H1 (cell line): ENCODE results near the gene ADIPOQ. TPM values are rescaled to one million over a fixed set of nuclear protein-coding genes. Genes with fewer than 3 reads are reported as not detected.

ENCODE experiments used
- CTCF ChIA-PET: fragments of 300-600 bp; sonication (Branson Sonifier 250); formaldehyde crosslinking; loops from one replicate; lab custom pipeline; 2021; ENCODE audit not compliant: partially characterized antibody; lab: Charles Lee
- POLR2A ChIA-PET: fragments of 300-600 bp; sonication (Branson Sonifier 250); formaldehyde crosslinking; loops from one replicate; lab custom pipeline; 2021; ENCODE audit warnings: inconsistent platforms; ENCODE audit not compliant: partially characterized antibody; lab: Charles Lee
- DNase-seq, 2 experiments: peaks; one replicate each; pipeline versions ENCODE4 v3.0.0 to v3.0.0-alpha.2; 2010 to 2022; ENCODE audit warnings: low spot score in 2 of 2, low read depth in 1 of 2, mixed read lengths in 1 of 2
- FAIRE-seq: peaks from 2 replicates; lab custom pipeline; 2011; peaks lifted over from hg19 to GRCh38; lab: Jason Lieb, UNC
- H2AFZ ChIP-seq: 2 replicates; pipeline ENCODE4 v1.8.1; 2012; ENCODE audit warnings: low read length, inconsistent platforms
- H2AK5ac ChIP-seq: 2 replicates; pipeline ENCODE4 v1.6.1; 2013; ENCODE audit warnings: low read depth, low read length
- H2BK120ac ChIP-seq: replicated peaks from 2 replicates; pipeline ENCODE3; 2013; ENCODE audit warnings: low read depth, low read length, inconsistent platforms
- H2BK12ac ChIP-seq: 2 replicates; pipeline ENCODE4 v1.6.1; 2013; ENCODE audit warnings: low read depth, low read length
- H2BK15ac ChIP-seq: 2 replicates; pipeline ENCODE4 v1.6.1; 2013; ENCODE audit warnings: low read length
- H2BK20ac ChIP-seq: 2 replicates; pipeline ENCODE4 v1.6.1; 2013; ENCODE audit warnings: low read length
- H2BK5ac ChIP-seq: 2 replicates; pipeline ENCODE4 v1.6.1; 2013; ENCODE audit warnings: low read depth, low read length
- H3K14ac ChIP-seq: 2 replicates; pipeline ENCODE4 v1.6.1; 2013; ENCODE audit warnings: inconsistent platforms; ENCODE audit not compliant: insufficient read length
- H3K18ac ChIP-seq: 2 replicates; pipeline ENCODE4 v1.6.1; 2013; ENCODE audit warnings: low read length; ENCODE audit errors: extremely low read depth
- H3K23ac ChIP-seq: 2 replicates; pipeline ENCODE4 v1.6.1; 2013; ENCODE audit warnings: inconsistent platforms; ENCODE audit not compliant: insufficient read length
- H3K23me2 ChIP-seq: 2 replicates; pipeline ENCODE4 v1.6.1; 2013; ENCODE audit warnings: low read depth, low read length
- H3K27ac ChIP-seq: 2 replicates; pipeline ENCODE4 v1.6.1; 2011; ENCODE audit warnings: low read depth, low read length, inconsistent platforms
- H3K27me3 ChIP-seq, 4 experiments: replicated peaks in 1 of 4; 1 replicate in 1 of 4; 2 replicates in 3 of 4; pipeline versions ENCODE4 v1.6.1 to v1.8.1; 2011 to 2013; ENCODE audit warnings: low read length in 3 of 4, mild to moderate bottlenecking in 3 of 4, inconsistent platforms in 2 of 4, mixed read lengths in 2 of 4, moderate library complexity in 1 of 4; ENCODE audit not compliant: control insufficient read depth in 3 of 4, insufficient read depth in 3 of 4; ENCODE audit errors: extremely low read depth in 1 of 4
- H3K36me3 ChIP-seq, 4 experiments: 2 replicates each; pipeline versions ENCODE4 v1.6.1 to v1.8.1; 2011 to 2013; ENCODE audit warnings: mild to moderate bottlenecking in 4 of 4, low read length in 3 of 4, moderate library complexity in 2 of 4, control low read depth in 1 of 4, inconsistent platforms in 1 of 4; ENCODE audit not compliant: insufficient read depth in 4 of 4, control insufficient read depth in 2 of 4
- H3K4ac ChIP-seq: replicated peaks from 2 replicates; pipeline ENCODE3; 2013; ENCODE audit warnings: low read length, low read depth, mixed read lengths, inconsistent platforms; ENCODE audit not compliant: insufficient read length
- H3K4me1 ChIP-seq, 4 experiments: replicated peaks in 1 of 4; 1 replicate in 1 of 4; 2 replicates in 3 of 4; pipeline versions ENCODE4 v1.6.1 to v1.8.1; 2011 to 2013; ENCODE audit warnings: low read length in 3 of 4, inconsistent platforms in 2 of 4, mixed read lengths in 1 of 4; ENCODE audit not compliant: insufficient read depth in 4 of 4, control insufficient read depth in 3 of 4
- H3K4me2 ChIP-seq, 2 experiments: 2 replicates each; pipeline versions ENCODE4 v1.6.1 to v1.8.1; 2011 to 2013; ENCODE audit warnings: low read depth in 2 of 2, low read length in 2 of 2, control low read depth in 1 of 2, inconsistent platforms in 1 of 2, mild to moderate bottlenecking in 1 of 2; ENCODE audit not compliant: insufficient read depth in 1 of 2
- H3K4me3 ChIP-seq, 4 experiments: fragments of 200-600, 300-600 bp in 1 of 4; sonication (generic), shearing (Covaris generic), sonication (Bioruptor Twin) in 1 of 4; 2 replicates each; pipeline versions ENCODE4 v1.5.1 to v1.8.1; 2011 to 2016; ENCODE audit warnings: low read length in 4 of 4, low read depth in 3 of 4, control low read depth in 2 of 4, inconsistent platforms in 2 of 4, mild to moderate bottlenecking in 2 of 4, mixed read lengths in 1 of 4, moderate library complexity in 1 of 4; ENCODE audit not compliant: insufficient read depth in 2 of 4; ENCODE audit errors: extremely low read depth in 1 of 4
- H3K56ac ChIP-seq: replicated peaks from 2 replicates; pipeline ENCODE3; 2013; ENCODE audit warnings: low read depth, mild to moderate bottlenecking, mixed read lengths, low read length, inconsistent platforms; ENCODE audit not compliant: insufficient read length
- H3K79me1 ChIP-seq: 2 replicates; pipeline ENCODE4 v1.6.1; 2013; ENCODE audit warnings: low read depth, low read length, control low read depth
- H3K79me2 ChIP-seq, 2 experiments: 2 replicates each; pipeline versions ENCODE4 v1.6.1 to v1.8.1; 2012 to 2013; ENCODE audit warnings: low read length in 2 of 2, mild to moderate bottlenecking in 2 of 2, inconsistent platforms in 1 of 2; ENCODE audit not compliant: insufficient read depth in 2 of 2, control insufficient read depth in 1 of 2
- H3K9ac ChIP-seq, 4 experiments: replicated peaks in 1 of 4; 1 replicate in 1 of 4; 2 replicates in 3 of 4; pipeline versions ENCODE4 v1.6.1 to v1.8.1; 2011 to 2013; ENCODE audit warnings: low read depth in 3 of 4, low read length in 3 of 4, control low read depth in 2 of 4, mild to moderate bottlenecking in 2 of 4, moderate library complexity in 2 of 4, inconsistent platforms in 1 of 4; ENCODE audit errors: extremely low read depth in 1 of 4
- H3K9me3 ChIP-seq, 2 experiments: 2 replicates each; pipeline versions ENCODE4 v1.6.1 to v1.8.1; 2012 to 2013; ENCODE audit warnings: mild to moderate bottlenecking in 2 of 2, moderate library complexity in 2 of 2, control low read depth in 1 of 2, inconsistent platforms in 1 of 2, low read depth in 1 of 2, low read length in 1 of 2, mixed read lengths in 1 of 2; ENCODE audit not compliant: insufficient read depth in 2 of 2
- H4K20me1 ChIP-seq, 2 experiments: replicated peaks in 1 of 2; 2 replicates each; pipeline versions ENCODE3 to v1.8.1; 2011 to 2013; ENCODE audit warnings: inconsistent platforms in 2 of 2, low read length in 2 of 2, mild to moderate bottlenecking in 1 of 2; ENCODE audit not compliant: insufficient read depth in 2 of 2, control insufficient read depth in 1 of 2
- H4K5ac ChIP-seq: 2 replicates; pipeline ENCODE4 v1.6.1; 2013; ENCODE audit warnings: low read length, low read depth, mixed read lengths, inconsistent platforms; ENCODE audit not compliant: insufficient read length
- H4K8ac ChIP-seq: 2 replicates; pipeline ENCODE4 v1.8.0; 2013; ENCODE audit warnings: mild to moderate bottlenecking, moderate library complexity, low read length, inconsistent platforms; ENCODE audit not compliant: insufficient read depth; ENCODE audit errors: extremely low read depth
- H4K91ac ChIP-seq: replicated peaks from 2 replicates; pipeline ENCODE3; 2013; ENCODE audit warnings: low read length, mixed read lengths, inconsistent platforms; ENCODE audit not compliant: insufficient read length
- BACH1 ChIP-seq: IDR thresholded peaks from 2 replicates; pipeline ENCODE4 v1.6.1; 2012; ENCODE audit warnings: low read length, improper control_type of control experiment
- CBX5 ChIP-seq: fragments of 300-800, 300-1000 bp; sonication (generic); IDR thresholded peaks from 2 replicates; pipeline ENCODE4 v1.7.1; 2016; ENCODE audit warnings: antibody characterized with exemption, low read length, low read depth
- CEBPB ChIP-seq: IDR thresholded peaks from 2 replicates; pipeline ENCODE4 v1.6.1; 2012; ENCODE audit warnings: low read depth, low read length
- CTBP2 ChIP-seq: IDR thresholded peaks from 2 replicates; pipeline ENCODE4 v1.7.0; 2011; ENCODE audit warnings: borderline replicate concordance, mild to moderate bottlenecking, moderate library complexity, mixed read lengths, low read length; ENCODE audit not compliant: insufficient read depth, insufficient read length
- JUN ChIP-seq: IDR thresholded peaks from 2 replicates; pipeline ENCODE4 v1.6.1; 2011; ENCODE audit warnings: low read depth, mild to moderate bottlenecking, improper control_type of control experiment, low read length
- NANOG ChIP-seq: IDR thresholded peaks from 2 replicates; pipeline ENCODE4 v1.6.1; 2011; ENCODE audit warnings: low read length, low read depth, mild to moderate bottlenecking, inconsistent platforms; ENCODE audit not compliant: insufficient read depth, poor library complexity, severe bottlenecking
- POLR2A ChIP-seq, 2 experiments: IDR thresholded peaks; 1 replicate in 1 of 2; 2 replicates in 1 of 2; pipeline ENCODE4 v1.6.1; 2011; ENCODE audit warnings: low read depth in 2 of 2, low read length in 2 of 2, mild to moderate bottlenecking in 2 of 2; ENCODE audit errors: control extremely low read depth in 1 of 2
- RBBP5 ChIP-seq: IDR thresholded peaks from 2 replicates; pipeline ENCODE4 v1.7.1; 2012; ENCODE audit warnings: low read depth, mild to moderate bottlenecking, inconsistent platforms, low read length, moderate library complexity, borderline replicate concordance
- RNF2 ChIP-seq: fragments of 200-900, 300-1000 bp; sonication (generic); IDR thresholded peaks from 2 replicates; pipeline ENCODE4 v1.7.1; 2016; ENCODE audit warnings: borderline replicate concordance, low read depth, mild to moderate bottlenecking, antibody characterized with exemption, low read length; ENCODE audit not compliant: poor library complexity, severe bottlenecking; ENCODE audit errors: missing control alignments
- SIRT6 ChIP-seq: IDR thresholded peaks from one replicate; pipeline ENCODE4 v1.7.1; 2012; ENCODE audit warnings: low read length, inconsistent platforms
- SIX5 ChIP-seq: IDR thresholded peaks from 2 replicates; pipeline ENCODE4 v1.6.1; 2011; ENCODE audit warnings: mild to moderate bottlenecking, low read depth, low read length
- SUZ12 ChIP-seq: fragments of 200-600 bp; sonication (generic); IDR thresholded peaks from 2 replicates; pipeline ENCODE4 v1.6.1; 2012; ENCODE audit warnings: mild to moderate bottlenecking, inconsistent platforms, low read length, moderate library complexity, mixed read lengths
- TCF12 ChIP-seq: IDR thresholded peaks from 2 replicates; pipeline ENCODE4 v1.6.1; 2011; ENCODE audit warnings: low read depth, mild to moderate bottlenecking, low read length
- ZNF274 ChIP-seq: IDR thresholded peaks from 2 replicates; pipeline ENCODE4 v1.7.0; 2012; ENCODE audit warnings: low read length, borderline replicate concordance; ENCODE audit errors: extremely low read depth
- WGBS, 2 experiments: shearing (Covaris generic) in 1 of 2; methylation state at CpG; one replicate each; pipeline versions ENCODE4 v1.1.6 to v1.1.7; 2013 to 2015; ENCODE audit warnings: low lambda C conversion rate in 2 of 2, mixed read lengths in 2 of 2, inconsistent platforms in 1 of 2, low coverage in 1 of 2, missing lambda C conversion rate in 1 of 2; ENCODE audit not compliant: insufficient replicate concordance in 2 of 2, insufficient coverage in 1 of 2, insufficient read length in 1 of 2; ENCODE audit errors: extremely low coverage in 1 of 2, missing lambda C conversion rate in 1 of 2; 5-methylcytosine and 5-hydroxymethylcytosine counted together
- polyA plus RNA-seq, 7 experiments: library from polyadenylated mRNA; depleted of rRNA in 3 of 7; stranded (reverse) in 5 of 7; unstranded in 2 of 7; fragments of >200 nt in 5 of 7; fragments of 200-250 nt in 2 of 7; gene quantifications; 1 replicate in 5 of 7; 2 replicates in 1 of 7; 4 replicates in 1 of 7; pipeline versions ENCODE4 v1.2.1 to v1.2.3, GENCODE V29; 2011 to 2013; ENCODE audit warnings: missing spikeins in 2 of 7, mixed read lengths in 2 of 7
- total RNA-seq: library from RNA; stranded (reverse); fragmentation: NEBNext Ultra II Directional; extraction: Animal tissue kit (Norgen Biotek cat#: 25700); gene quantifications from 2 replicates; pipeline ENCODE4 v1.2.1, GENCODE V29; 2021

ADIPOQ gene
- total and polyA plus RNA-seq, 2 of the 8 experiments (the other 6 are each of a cell fraction or from before 2014, with no cell fraction given) = not detected

- FAIRE-seq (no peak), DNase-seq (no peak)
- Histone ChIP-seq H3K56ac (no peak overlapping the region), H2BK5ac (no peak overlapping the region), H3K79me1 (no peaks in the 10 kb centered on the region), H3K9ac (no peak overlapping the region), H2BK15ac (no peak overlapping the region), H3K27me3 (no peaks in the 10 kb centered on the region), H3K4me1 (no peaks in the 10 kb centered on the region), H3K23me2 (no peaks in the 10 kb centered on the region; the same call in 1 of the 2 replicates), H3K4ac (no peak overlapping the region), H4K5ac (no peak overlapping the region), H3K4me3 (no peak overlapping the region), H2BK20ac (no peak overlapping the region), H3K9me3 (peaks cover 0 to 3% of the 10 kb centered on the region in 2 experiments; a peak in 1 of 4 replicates), H3K18ac (no peak overlapping the region), H4K20me1 (no peaks in the 10 kb centered on the region), H2AK5ac (no peak overlapping the region), H2BK120ac (no peak overlapping the region), H3K23ac (no peak overlapping the region), H3K79me2 (no peaks in the 10 kb centered on the region), H3K4me2 (no peak overlapping the region), H3K36me3 (no peaks in the 10 kb centered on the region; a peak in 1 of 8 replicates), H4K8ac (no peak overlapping the region), H3K14ac (no peak overlapping the region), H3K27ac (no peak overlapping the region), H2AFZ (peak overlapping the region; percentile 57; the same call in 1 of the 2 replicates), H4K91ac (no peak overlapping the region), H2BK12ac (no peak overlapping the region)
- WGBS, 2 experiments = 81% methylated on average over 4 of the region's 4 CpGs; no CpG with 5 or more reads in 1 of the 2 experiments
- ChIA-PET POLR2A (no interaction called here), CTCF (interaction anchor here (1.0 kb wide), 1 partner anchor 12 kb away, joined by 5 read pairs; no protein-coding TSS in a partner anchor)
- TF ChIP-seq NANOG (no peak), JUN (no peak), RBBP5 (no peak), CBX5 (no peak), CEBPB (no peak), TCF12 (no peak), SIX5 (no peak), SIRT6 (no peak), ZNF274 (no peak), CTBP2 (no peak), RNF2 (no peak), POLR2A (IDR thresholded peaks at IDR 0.05; ENCODE audit: control extremely low read depth in 1 of 2, low read depth in 2 of 2, low read length in 2 of 2) (no peak), SUZ12 (no peak), BACH1 (no peak)
Measured at GRCh38 chr3:186880406-186880805, 37.9 kb downstream of the ADIPOQ start.
